ENCODE data around the gene PLD1. TPM values are rescaled to one million over a fixed set of nuclear protein-coding genes. Genes with fewer than 3 reads are reported as not detected.

PLD1 gene
- total RNA-seq, 2 donors from 2014 or later = 51.3 to 95.2 TPM

- Histone ChIP-seq H3K4me3 (peak overlapping the region; percentile 73), H3K27ac (peak overlapping the region; percentile 65 to 84), H3K36me3 (no peaks in the 10 kb centered on the region), H3K4me1 (ENCODE audit: control insufficient read depth in 1 of 2, low read depth in 2 of 2) (peaks cover 7 to 22% of the 10 kb centered on the region in 2 donors), H3K27me3 (replicated peaks; ENCODE audit: insufficient read depth) (no peaks in the 10 kb centered on the region), H3K9me3 (no peaks in the 10 kb centered on the region)
- no peak for TF ChIP-seq CTCF (IDR thresholded peaks at IDR 0.05)
- no peak for DNase-seq (ENCODE audit: low spot score)
- ATAC-seq (ENCODE audit: insufficient number of reproducible peaks, low FRiP score, low read depth) = no peak
Measured at GRCh38 chr3:171810629-171811294, 479 bp upstream of the PLD1 start.

- H3K9me3 ChIP-seq = no peaks in the 10 kb centered on the region
- peak overlapping the region; percentile 73 for H3K4me3 ChIP-seq
- peak; percentile 5 for ATAC-seq (ENCODE audit: insufficient number of reproducible peaks, low FRiP score, low read depth)
- DNase-seq (ENCODE audit: low spot score) = no peak
- TF ChIP-seq CTCF (IDR thresholded peaks at IDR 0.05) = no peak
- no peaks in the 10 kb centered on the region for H3K27me3 ChIP-seq (replicated peaks; ENCODE audit: insufficient read depth)
- H3K4me1 ChIP-seq (ENCODE audit: control insufficient read depth in 1 of 2, low read depth in 2 of 2) = peaks cover 14 to 33% of the 10 kb centered on the region in 2 donors
- H3K27ac ChIP-seq = peak overlapping the region; percentile 65 to 84
- H3K36me3 ChIP-seq = no peaks in the 10 kb centered on the region
Measured at GRCh38 chr3:171809611-171809860, 747 bp downstream of the PLD1 start.

- H3K27ac ChIP-seq = no peak overlapping the region
- TF ChIP-seq CTCF (IDR thresholded peaks at IDR 0.05) = no peak
- no peaks in the 10 kb centered on the region for H3K36me3 ChIP-seq
- no peak for ATAC-seq (ENCODE audit: insufficient number of reproducible peaks, low FRiP score, low read depth)
- peaks cover 16 to 40% of the 10 kb centered on the region in 2 donors for H3K4me1 ChIP-seq (ENCODE audit: control insufficient read depth in 1 of 2, low read depth in 2 of 2)
- no peaks in the 10 kb centered on the region for H3K9me3 ChIP-seq
- no peak for DNase-seq (ENCODE audit: low spot score)
- no peaks in the 10 kb centered on the region for H3K27me3 ChIP-seq (replicated peaks; ENCODE audit: insufficient read depth)
- no peak overlapping the region for H3K4me3 ChIP-seq
Measured at GRCh38 chr3:171807806-171808205, 2.5 kb downstream of the PLD1 start.

GRCh38 chr3:171807129-171807675 lies 3.1 kb downstream of the PLD1 start:
- ATAC-seq (ENCODE audit: insufficient number of reproducible peaks, low FRiP score, low read depth) = no peak
- no peak overlapping the region for H3K4me3 ChIP-seq
- no peak overlapping the region for H3K27ac ChIP-seq
- TF ChIP-seq CTCF (IDR thresholded peaks at IDR 0.05) = no peak
- H3K36me3 ChIP-seq = no peaks in the 10 kb centered on the region
- H3K27me3 ChIP-seq (replicated peaks; ENCODE audit: insufficient read depth) = no peaks in the 10 kb centered on the region
- H3K9me3 ChIP-seq = no peaks in the 10 kb centered on the region
- peaks cover 20 to 47% of the 10 kb centered on the region in 2 donors for H3K4me1 ChIP-seq (ENCODE audit: control insufficient read depth in 1 of 2, low read depth in 2 of 2)
- DNase-seq (ENCODE audit: low spot score) = no peak

GRCh38 chr3:171806200-171807128 lies 3.8 kb downstream of the PLD1 start:
- no peak for TF ChIP-seq CTCF (IDR thresholded peaks at IDR 0.05)
- ATAC-seq (ENCODE audit: insufficient number of reproducible peaks, low FRiP score, low read depth) (no peak), DNase-seq (ENCODE audit: low spot score) (no peak)
- Histone ChIP-seq H3K27ac (no peak overlapping the region), H3K4me3 (no peak overlapping the region), H3K9me3 (no peaks in the 10 kb centered on the region), H3K27me3 (replicated peaks; ENCODE audit: insufficient read depth) (no peaks in the 10 kb centered on the region), H3K36me3 (no peaks in the 10 kb centered on the region), H3K4me1 (ENCODE audit: control insufficient read depth in 1 of 2, low read depth in 2 of 2) (peaks cover 25 to 50% of the 10 kb centered on the region in 2 donors)

Data from thoracic aorta (tissue), 2 donors.